ENCODE measurements around the gene COPZ1.
"Not testable (repeated sequence)": the region's sequence is repeated elsewhere in the genome, so short reads cannot be mapped to it uniquely, and the experiment has no call there.

Gene COPZ1

DNA sequence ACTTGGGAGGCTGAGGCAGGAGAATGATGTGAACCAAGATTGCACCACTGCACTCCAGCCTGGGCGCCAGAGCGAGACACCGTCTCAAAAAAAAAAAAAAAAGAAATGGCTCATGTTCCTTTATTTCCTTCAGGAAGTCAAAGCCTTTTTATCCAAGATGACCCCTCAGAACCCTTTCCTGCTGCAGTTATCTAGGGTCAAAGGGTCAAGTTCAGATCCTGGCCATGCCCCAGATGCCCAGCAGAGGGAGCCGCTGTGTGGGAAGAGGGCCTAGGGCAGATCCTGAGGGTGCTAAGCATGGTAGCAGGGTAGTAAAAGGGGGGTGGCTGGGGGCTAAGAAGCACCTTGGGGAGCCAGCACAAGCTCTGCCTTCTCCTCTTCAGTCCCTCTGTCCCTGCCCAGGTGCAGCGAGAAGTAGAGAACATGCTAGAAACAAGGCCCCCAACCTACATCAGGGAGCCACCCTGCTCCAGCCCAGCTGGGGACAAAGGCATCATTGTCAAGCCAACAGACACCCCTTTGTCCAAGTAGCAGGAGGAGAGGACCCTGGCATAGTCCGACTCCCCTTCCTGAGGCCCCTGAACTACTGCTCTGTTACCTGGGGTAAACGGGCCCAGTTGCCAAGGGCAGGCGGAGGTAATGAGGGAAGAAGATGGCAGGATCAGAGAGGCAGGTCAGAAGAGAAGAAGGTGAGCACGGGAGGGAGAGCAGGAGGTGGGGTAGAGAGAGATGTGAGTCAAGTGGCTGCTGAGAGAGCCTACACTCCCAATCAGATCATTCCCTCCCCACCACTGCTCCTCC lies 30.6 kb upstream of the COPZ1 start:
- in situ Hi-C loops (cut with MboI; ENCODE audit: low sequenced_read_pairs): loop anchor here (5.0 kb wide), 1 partner anchor 33 kb away; the partner anchor contains the start of gene COPZ1

DNA sequence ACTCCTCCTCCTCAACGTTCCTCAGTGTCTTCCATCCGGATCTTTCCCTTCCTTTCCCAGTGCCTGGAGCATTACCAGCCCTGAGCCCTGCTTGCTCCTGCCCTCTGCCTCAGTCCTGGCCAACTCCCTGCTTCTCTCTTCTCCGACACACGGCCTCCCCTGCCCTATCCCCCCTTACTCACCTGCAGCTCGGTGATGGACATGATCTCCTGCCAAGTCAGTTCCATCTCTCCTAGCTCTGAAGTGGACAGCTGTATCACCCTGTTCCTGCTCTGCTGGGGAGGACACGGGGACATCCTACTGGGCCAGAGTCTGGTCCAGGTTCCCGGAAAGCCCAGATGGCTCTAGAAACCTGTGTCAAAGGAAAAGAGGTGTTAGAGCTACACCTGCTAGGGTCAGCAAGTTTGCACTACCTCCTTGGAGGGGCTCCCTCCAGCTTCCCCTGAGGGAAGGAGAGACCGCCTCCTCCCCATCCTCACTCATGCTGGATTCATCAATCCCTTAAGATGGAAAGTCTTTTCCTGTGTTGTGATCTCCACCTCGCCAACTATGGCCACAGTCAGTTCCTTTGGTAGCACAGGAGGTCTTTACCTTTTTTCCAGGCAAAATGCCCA lies 29.9 kb upstream of the COPZ1 start:
- in situ Hi-C loops (cut with MboI; ENCODE audit: low sequenced_read_pairs): loop anchor here (5.0 kb wide), 1 partner anchor 32 kb away; the partner anchor contains the start of gene COPZ1

DNA sequence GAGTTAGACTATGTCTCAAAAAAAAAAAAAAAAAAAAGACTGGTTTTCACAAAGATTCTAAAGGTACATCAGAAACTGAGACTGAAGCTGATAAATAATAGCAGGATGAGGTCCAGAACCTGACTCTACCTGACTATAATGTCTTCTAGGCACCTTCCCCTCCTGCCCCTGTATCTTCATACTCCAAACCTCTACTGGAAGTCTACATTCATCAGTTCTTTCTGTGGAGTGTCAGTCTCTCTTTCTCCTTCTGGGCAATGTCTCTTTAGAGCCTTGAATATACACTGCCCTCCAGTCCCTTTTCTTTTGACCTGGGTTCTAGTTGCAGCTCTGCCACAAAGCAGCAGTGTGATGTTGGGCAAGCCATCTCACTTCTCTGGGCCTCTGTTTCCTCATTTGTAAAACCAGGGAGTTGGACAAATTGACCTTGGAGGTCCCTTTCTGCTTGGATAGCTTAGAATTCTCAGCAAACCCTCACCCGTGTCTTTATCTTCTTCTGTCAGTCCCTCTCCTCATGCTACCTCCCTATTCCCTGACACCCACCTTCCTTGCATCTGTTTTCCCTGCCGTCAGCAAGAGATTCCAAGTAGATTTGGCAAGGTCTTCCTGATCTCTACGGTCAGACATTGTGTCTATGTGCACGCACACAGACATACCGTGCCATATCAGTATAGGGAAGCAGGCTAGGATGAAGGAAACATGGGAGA lies 28.4 kb upstream of the COPZ1 start:
- in situ Hi-C loops (cut with MboI; ENCODE audit: low sequenced_read_pairs): no loop called here

DNA sequence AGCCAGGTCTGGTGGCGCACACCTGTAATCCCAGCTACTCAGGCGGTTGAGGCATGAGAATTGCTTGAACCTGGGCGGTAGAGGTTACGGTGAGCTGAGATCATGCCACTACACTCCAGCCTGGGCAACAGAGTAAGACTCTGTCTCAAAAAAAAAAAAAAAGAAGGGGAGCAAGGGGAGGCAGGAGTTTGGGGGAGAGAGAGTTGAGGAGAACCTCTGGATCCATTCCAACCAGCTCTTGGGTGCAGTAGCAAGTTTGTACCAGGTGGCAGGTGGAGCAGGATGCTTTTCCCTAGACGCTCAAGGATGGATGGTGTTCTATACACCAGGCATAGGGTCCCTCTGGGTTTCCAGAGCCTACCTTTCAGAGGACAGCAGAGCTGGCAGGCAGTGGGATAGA lies 26.0 kb upstream of the COPZ1 start:
- in situ Hi-C loops (cut with MboI; ENCODE audit: low sequenced_read_pairs): no loop called here

DNA sequence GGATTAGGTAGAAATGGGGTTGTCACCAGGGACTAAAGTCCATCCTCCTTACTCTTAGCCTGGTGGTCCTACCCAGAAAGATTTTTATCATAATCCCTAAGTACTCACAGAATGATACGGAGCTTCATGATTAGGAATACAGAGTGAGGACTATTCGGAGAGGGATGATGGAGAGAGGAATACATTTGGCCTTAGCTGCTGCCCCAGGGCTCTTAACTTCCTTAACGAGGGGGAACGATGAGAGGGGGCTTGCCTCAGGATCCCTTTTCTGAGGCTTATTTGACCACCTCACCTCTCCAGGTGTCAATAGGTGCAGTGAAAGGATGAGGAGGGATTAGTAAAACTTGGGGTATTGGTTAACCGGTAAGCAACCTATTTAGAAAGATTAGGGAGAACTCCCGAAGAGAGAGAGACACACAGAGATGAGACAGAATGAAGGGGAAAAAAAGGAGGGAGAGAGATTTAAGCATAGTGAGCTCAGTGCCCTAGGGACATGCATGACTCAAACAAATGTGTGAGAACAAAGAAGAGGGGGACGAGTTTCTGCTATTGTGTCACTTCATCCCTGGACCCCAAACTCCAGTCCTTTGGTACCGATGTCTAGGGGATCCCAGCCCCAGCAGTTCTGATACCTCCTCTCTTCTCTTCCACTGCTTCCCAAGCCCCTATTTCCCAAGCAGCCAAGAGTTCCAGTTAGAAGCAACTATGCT lies 25.3 kb upstream of the COPZ1 start:
- in situ Hi-C loops (cut with MboI; ENCODE audit: low sequenced_read_pairs): no loop called here

DNA sequence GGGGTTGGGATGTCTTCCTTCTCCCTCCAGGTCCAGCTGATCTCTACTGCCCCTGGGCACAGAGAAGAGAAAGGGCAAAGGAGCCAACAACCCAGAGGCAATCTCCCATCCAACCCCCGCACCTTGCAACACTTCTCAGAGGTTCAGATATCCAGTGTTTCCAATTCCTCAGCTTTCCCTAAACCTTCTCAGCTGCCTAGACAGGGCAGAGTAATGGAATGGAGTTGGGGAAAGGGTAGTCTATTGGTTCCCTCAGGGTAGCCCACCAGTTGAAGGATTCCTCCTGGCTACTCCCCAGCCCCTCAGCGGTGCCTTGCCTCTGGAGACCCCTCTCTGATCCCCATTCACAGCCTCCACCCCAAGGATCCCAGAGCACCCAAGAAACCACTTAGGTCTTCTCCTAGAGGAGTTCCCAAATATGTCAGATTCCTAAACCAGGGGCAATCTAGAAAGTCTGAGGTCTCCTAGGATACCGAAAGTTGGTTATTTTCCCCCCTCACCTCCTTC lies 24.7 kb upstream of the COPZ1 start:
- in situ Hi-C loops (cut with MboI; ENCODE audit: low sequenced_read_pairs): no loop called here

DNA sequence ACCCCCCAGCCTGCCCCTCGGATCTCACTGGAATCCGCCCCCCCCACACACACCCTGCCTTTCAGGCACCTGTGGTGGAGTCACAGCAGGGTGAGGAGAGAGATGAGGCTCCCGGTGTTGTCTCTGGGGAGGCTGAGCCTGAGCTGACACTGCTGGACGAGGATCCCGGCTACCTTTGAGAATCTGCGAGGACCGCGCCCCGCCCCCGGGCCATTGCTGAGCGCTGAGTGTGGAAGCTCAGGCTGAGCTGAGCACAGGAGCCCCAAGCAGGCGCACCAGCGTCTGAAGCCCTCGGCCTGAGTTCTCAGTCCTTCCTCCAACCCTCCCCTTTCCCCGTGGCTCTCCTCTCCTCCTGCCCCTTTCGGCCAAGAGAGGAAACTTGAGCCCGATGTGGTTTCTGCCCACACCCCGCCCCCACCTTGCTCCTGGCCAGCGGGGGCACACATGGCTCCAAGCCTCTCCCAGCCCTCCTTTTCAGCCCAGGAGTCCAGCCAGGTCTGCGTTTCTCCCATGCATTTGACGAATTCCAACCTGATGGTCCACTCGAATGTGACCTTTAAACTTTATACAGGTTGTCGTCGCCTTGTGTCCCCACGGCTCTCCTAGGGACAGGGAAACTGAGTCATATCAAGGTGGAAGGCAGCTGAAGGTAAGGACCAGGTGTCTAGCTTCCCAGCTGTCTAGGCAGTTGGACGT lies 24.1 kb upstream of the COPZ1 start, which contains the start of gene NFE2:
NFE2 (minus strand) TSS at position 284 of the 696 bp plus-strand sequence. CDS start 5,767 bp downstream, outside the sequence.
- in situ Hi-C loops (cut with MboI; ENCODE audit: low sequenced_read_pairs): no loop called here

DNA sequence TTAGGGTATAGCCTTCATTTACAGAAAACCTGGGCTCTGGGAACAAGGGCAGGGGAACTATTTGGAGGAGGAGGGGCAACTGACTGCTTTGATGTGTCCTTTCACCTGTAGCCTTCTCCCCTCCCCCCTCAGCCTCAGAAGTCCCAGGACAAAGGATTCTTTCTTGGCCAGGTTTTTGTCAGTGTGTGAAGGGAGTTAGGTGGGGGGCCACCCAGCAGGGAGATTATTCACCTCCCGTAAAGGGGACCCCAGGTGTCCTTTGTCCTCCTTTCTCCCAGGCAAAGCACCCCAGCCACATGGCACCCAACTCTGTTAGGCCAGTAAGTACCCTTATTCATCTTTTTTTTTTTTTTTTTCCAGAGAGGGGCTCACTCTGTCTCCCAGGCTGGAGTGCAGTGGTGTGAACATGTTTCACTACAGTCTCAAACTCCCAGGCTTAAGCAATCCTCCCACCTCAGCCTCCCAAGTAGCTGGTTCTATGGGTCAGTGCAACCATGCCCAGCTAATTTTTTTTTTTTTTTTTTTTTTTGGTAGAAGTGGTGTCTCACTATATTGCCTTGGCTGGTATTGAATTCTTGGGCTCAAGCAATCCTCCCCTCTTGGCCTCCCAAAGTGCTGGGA lies 23.4 kb upstream of the COPZ1 start:
- in situ Hi-C loops (cut with MboI; ENCODE audit: low sequenced_read_pairs): no loop called here

DNA sequence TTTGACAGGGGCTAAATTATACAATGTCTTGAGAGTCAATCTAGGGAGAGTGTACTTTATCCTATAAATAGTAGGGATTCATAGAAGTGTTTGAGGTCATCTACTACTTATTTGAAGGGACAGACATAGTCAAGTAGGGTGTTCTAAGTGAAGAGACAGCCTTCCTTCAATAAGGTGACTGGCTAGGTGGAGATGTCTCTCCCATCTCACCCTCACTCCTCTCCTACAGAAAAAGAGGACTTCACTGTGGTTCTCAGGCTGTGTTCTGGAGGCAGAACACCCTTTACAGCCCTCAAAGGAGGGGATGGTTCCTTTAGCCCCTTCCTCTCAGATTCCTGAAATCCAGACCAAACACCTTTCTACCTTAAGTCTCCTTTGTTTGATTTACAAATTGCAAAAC lies 21.3 kb upstream of the COPZ1 start:
- in situ Hi-C loops (cut with MboI; ENCODE audit: low sequenced_read_pairs): no loop called here

DNA sequence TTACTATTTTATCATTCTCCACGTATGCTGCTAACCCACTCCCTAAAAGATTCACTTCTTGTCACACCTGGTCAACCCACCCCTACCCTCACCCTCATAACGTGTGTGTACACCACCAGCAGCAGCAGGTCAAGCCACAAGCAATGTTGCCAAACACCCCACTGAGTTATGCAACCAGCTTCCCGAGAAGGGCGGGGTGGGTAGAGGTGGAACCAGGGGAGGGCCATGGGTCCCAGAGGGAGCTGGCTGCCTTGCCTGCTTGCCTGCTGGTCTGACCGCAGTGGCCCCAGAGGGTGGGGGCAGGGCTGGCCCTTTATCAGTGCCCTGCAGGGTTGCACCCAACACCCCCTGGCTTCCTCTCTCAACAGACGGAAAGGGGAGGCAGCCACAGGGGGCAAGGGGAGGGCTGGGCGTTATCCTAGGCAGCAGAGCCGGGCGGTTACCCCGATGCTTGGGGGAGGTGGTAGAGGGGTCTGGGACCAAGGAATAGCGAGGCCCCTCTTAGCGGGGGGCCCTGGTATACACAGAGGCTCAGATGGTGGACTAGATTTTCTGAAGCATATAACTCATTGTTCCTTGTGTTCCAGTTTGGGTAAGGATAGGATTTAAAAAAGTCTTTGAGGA lies 20.6 kb upstream of the COPZ1 start:
- in situ Hi-C loops (cut with MboI; ENCODE audit: low sequenced_read_pairs): no loop called here

DNA sequence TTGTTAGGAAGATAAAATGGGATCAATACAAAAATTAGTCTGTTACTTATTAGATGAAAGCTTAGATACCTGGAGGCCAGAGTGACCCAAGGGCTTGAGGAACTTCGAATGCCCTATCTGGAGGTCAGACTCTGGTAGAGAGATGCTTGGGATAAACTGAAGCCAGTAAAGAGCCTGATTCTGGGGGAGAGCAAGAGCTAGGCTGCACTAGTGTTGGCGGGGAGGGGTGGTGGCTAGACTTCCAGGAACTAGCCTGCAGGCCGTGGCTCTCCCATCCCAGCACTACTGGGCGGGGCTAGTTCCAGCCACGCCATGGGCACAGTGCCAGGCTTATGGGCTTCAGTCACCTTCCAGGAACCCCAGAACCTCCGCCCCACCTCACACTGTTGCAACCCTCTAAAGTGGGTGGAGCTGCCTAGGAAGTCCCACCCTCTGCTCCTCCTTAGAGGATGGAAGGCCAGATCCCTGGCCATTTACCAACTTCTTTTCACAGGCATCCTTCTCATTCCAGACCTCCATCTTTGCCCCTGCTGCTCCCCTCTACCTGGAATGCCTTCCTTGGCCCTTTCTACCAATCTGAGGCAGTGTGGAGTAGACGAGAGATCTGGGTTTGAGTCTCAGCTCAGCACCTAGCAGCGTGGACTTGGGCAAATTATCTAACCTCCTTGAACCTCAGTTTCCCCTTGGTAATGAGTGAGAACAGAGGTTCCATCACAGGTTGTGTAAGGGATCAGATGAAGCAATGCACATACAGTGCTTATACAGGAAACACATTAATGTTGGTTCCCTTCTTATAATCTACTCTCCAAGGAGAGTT lies 17.8 kb upstream of the COPZ1 start:
- in situ Hi-C loops (cut with MboI; ENCODE audit: low sequenced_read_pairs): no loop called here

DNA sequence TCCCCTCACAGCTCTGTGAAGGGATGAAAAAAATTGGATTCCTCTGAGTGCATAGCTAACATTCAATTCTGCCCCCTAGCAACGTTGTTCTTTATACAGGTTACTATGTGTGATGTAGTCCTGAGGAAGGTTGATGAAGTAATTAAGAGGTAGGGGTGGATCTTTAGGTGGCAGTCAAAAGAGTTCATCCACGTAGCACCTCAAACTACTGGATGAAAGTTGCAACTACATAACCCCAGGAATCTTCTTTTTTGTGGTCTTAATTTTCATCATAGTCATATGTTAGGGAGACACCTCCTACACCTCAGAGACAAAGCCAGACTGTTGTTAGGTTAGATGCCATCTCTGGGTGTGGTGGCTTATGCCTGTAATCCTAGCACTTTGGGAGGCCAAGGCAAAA lies 13.9 kb upstream of the COPZ1 start:
- in situ Hi-C loops (cut with MboI; ENCODE audit: low sequenced_read_pairs): no loop called here

DNA sequence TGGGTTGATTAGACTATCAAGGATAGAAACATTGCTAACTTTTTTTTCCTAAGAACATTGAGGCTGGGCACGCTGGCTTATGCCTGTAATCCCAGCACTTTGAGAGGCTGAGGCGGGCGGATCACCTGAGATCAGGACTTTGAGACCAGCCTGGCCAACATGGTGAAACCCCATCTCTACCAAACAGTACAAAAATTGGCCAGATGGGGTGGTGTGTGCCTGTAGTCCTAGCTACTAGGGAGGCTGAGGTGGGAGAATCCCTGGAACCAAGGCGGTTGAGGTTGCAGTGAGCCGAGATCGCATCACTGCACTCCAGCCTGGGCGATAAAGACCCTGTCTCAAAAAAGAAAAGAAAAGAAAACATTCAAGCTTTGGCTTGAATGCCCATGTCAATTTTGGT lies 12.6 kb upstream of the COPZ1 start:
- in situ Hi-C loops (cut with MboI; ENCODE audit: low sequenced_read_pairs): not testable (repeated sequence)

DNA sequence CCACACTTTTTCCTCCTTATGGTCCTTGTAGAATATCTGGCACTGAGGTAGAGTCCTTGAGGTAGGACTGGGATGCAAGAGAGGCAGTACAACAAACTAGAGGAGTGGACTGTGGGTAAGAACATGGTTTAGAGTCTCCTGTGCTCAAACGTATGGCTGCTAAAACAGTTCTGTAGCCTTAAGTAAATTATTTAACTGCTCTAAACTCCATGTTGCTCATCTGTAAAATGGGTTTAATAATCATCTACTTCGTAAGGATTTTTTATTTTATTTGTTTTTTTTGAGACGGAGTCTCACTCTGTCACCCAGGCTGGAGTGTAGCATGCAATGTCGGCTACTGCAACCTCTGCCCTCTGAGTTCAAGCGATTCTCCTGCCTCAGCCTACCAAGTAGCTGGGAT lies 3.6 kb upstream of the COPZ1 start:
- in situ Hi-C loops (cut with MboI; ENCODE audit: low sequenced_read_pairs): no loop called here

DNA sequence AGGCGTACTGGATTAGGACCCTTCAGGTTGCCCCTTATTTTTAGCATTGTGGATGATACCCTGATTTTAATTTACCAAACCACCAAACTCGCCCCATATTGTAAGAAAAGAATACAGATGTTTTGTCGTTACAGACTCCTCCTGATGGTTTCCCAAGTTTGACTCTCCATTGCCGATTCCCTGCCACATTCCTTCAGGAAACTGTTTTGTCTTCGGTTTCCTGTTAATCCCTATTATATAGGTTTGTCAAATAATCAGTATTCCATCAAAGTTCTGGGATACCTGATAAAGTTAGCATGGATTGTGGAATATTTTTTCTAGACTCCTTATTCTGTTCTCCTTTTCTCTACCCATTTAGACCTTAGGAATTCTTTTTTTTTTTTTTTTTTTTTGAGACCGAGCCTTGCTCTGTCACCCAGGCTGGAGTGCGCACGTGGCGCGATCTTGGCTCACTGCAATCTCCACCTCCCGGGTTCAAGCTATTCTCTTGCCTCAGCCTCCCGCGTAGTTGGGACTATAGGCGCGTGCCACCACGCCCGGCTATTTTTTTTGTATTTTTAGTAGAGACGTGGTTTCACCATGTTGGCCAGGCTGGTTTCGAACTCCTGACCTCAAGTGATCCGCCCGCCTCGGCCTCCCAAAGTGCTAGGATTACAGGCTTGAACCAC lies 645 bp downstream of the COPZ1 start:
- in situ Hi-C loops (cut with MboI; ENCODE audit: low sequenced_read_pairs): loop anchor here (5.0 kb wide), 1 partner anchor 33 kb away; no protein-coding TSS in a partner anchor

DNA sequence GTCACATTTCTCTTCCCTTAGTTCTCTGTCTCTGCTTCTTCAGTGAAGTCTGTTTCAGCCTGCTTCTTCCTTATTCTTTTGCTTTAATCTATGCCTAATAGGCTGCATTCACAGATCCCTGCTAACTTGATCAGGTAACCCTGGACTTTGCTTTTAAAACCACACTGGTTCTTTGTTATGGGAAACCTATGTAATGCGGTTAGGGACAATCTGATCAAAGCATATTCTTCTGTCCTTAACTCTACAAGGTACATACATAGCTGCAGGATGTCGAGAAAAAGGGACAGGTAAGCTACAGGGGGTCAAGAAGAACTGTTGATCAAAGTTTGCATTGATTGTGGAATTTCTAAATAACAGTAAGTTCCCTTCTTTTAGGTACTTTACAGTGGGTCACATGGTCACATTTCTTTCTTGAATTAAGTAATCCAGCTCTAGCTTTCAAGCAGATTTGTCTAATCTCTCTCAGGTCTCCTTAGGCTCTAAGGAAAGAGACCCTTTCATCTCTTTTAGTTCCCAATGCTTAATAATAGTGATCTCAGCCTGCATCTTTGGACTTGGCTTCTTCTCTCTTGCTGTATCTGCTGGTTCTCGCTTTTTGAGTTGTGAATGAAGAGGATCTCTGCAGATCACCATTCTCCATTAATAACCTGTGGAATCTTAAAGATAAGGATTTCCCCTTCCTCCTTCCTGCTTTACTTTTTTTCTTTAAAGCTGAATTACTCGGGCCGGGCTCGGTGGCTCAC lies 3.8 kb downstream of the COPZ1 start:
- in situ Hi-C loops (cut with MboI; ENCODE audit: low sequenced_read_pairs): loop anchor here (5.0 kb wide), 1 partner anchor 36 kb away; no protein-coding TSS in a partner anchor

DNA sequence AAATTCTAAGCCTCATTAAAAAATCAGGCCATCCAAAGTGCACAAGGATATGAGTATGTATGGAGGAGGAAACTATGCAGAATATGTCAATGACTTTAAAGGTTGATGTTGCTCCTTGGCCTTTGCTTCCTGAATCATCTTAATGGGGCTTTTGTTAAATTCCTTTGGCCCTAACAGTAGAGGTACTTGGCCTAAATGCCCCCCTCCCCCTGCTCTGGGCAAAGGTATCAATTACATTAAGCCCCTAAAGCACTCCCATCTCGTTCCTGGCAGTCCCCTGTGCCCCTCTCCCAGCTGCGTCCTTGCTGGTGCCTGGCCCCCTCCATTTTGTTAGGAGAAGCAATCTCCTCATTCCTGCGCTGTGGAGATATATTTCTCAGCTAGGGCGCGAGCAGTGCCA lies 4.8 kb downstream of the COPZ1 start:
- in situ Hi-C loops (cut with MboI; ENCODE audit: low sequenced_read_pairs): loop anchor here (5.0 kb wide), 1 partner anchor 37 kb away; no protein-coding TSS in a partner anchor

Measured in HL-60/S4 (cell line).